Endothelial cell of umbilical vein (primary cell): ENCODE data around the gene FAM222A. TPM values are rescaled to one million over a fixed set of nuclear protein-coding genes. Genes with fewer than 3 reads are reported as not detected.

Experiments used
- BruUV-seq: library from RNA; stranded (reverse); fragments of 400-500 nt; replicated peaks from 2 replicates; lab custom pipeline; 2021; lab: Mats Ljungman, UMichigan
- CTCF ChIA-PET: fragments of 300-600, 350-600 bp; sonication (Branson Sonifier 250); formaldehyde crosslinking; loops from one replicate; lab custom pipeline; 2021; ENCODE audit warnings: antibody characterized with exemption, inconsistent platforms; lab: Charles Lee
- POLR2A ChIA-PET: fragments of 300-600, 350-600 bp; sonication (Branson Sonifier 250); formaldehyde crosslinking; loops from one replicate; lab custom pipeline; 2021; ENCODE audit warnings: antibody characterized with exemption, inconsistent platforms; lab: Charles Lee
- DNase-seq: peaks from one replicate; pipeline ENCODE4 v3.0.0-alpha.2; 2011; ENCODE audit warnings: low read depth, low spot score
- FAIRE-seq: peaks from 2 replicates; lab custom pipeline; 2011; peaks lifted over from hg19 to GRCh38; lab: Jason Lieb, UNC
- H2AFZ ChIP-seq: 2 replicates; pipeline ENCODE4 v1.6.0; 2012; ENCODE audit warnings: low read depth, low read length, control low read depth, inconsistent platforms
- H3K27ac ChIP-seq: 2 replicates; pipeline ENCODE4 v1.5.1; 2011; ENCODE audit warnings: low read depth, mild to moderate bottlenecking, control low read depth, low read length, moderate library complexity; ENCODE audit not compliant: insufficient read depth
- H3K27me3 ChIP-seq, 2 experiments: 2 replicates each; pipeline versions ENCODE4 v1.6.0 to v1.6.1; 2011; ENCODE audit warnings: low read length in 2 of 2, mixed read lengths in 1 of 2; ENCODE audit not compliant: control insufficient read depth in 2 of 2, insufficient read depth in 2 of 2
- H3K36me3 ChIP-seq, 2 experiments: 2 replicates in 1 of 2; 3 replicates in 1 of 2; pipeline ENCODE4 v1.5.1; 2011; ENCODE audit warnings: low read length in 2 of 2, mild to moderate bottlenecking in 1 of 2, moderate library complexity in 1 of 2; ENCODE audit not compliant: control insufficient read depth in 2 of 2, insufficient read depth in 2 of 2; ENCODE audit errors: extremely low read depth in 1 of 2
- H3K4me1 ChIP-seq: 3 replicates; pipeline ENCODE4 v1.5.1; 2011; ENCODE audit warnings: mild to moderate bottlenecking, low read length; ENCODE audit not compliant: control insufficient read depth, insufficient read depth; ENCODE audit errors: extremely low read depth
- H3K4me2 ChIP-seq: 2 replicates; pipeline ENCODE4 v1.6.1; 2011; ENCODE audit warnings: low read length, control low read depth, mixed read lengths; ENCODE audit not compliant: insufficient read depth
- H3K4me3 ChIP-seq, 3 experiments: fragments of 200-600 bp in 1 of 3; sonication (generic), shearing (Covaris generic) in 1 of 3; replicated peaks in 1 of 3; 2 replicates each; pipeline ENCODE4 v1.5.1; 2011 to 2016; ENCODE audit warnings: control low read depth in 3 of 3, low read length in 3 of 3, mild to moderate bottlenecking in 2 of 3, inconsistent platforms in 1 of 3, low read depth in 1 of 3, moderate library complexity in 1 of 3; ENCODE audit not compliant: insufficient read depth in 1 of 3
- H3K79me2 ChIP-seq: 2 replicates; pipeline ENCODE4 v1.6.0; 2012; ENCODE audit warnings: low read length, inconsistent platforms; ENCODE audit not compliant: control insufficient read depth, insufficient read depth
- H3K9ac ChIP-seq: replicated peaks from 2 replicates; pipeline ENCODE3; 2011; ENCODE audit warnings: low read length, control low read depth; ENCODE audit not compliant: insufficient read depth; ENCODE audit errors: extremely low read depth
- H3K9me1 ChIP-seq: replicated peaks from 3 replicates; pipeline ENCODE4 v1.6.0; 2011; ENCODE audit warnings: mild to moderate bottlenecking, low read length; ENCODE audit not compliant: control insufficient read depth, insufficient read depth; ENCODE audit errors: extremely low read depth
- H3K9me3 ChIP-seq: replicated peaks from 2 replicates; pipeline ENCODE4 v1.5.1; 2012; ENCODE audit warnings: low read length, inconsistent platforms; ENCODE audit not compliant: control insufficient read depth, insufficient read depth
- H4K20me1 ChIP-seq: replicated peaks from 2 replicates; pipeline ENCODE3; 2011; ENCODE audit warnings: mild to moderate bottlenecking, low read length; ENCODE audit not compliant: control insufficient read depth, insufficient read depth; ENCODE audit errors: extremely low read depth
- CTCF ChIP-seq, 2 donors: IDR thresholded peaks; 1 replicate in 1 of 2; 2 replicates in 1 of 2; pipeline ENCODE4 v1.5.1; 2011; ENCODE audit warnings: low read length in 2 of 2, mild to moderate bottlenecking in 2 of 2, moderate library complexity in 2 of 2, control low read depth in 1 of 2, inconsistent platforms in 1 of 2, low read depth in 1 of 2; ENCODE audit not compliant: insufficient read depth in 1 of 2; ENCODE audit errors: extremely low read depth in 1 of 2
- EZH2 ChIP-seq: IDR thresholded peaks from 2 replicates; pipeline ENCODE4 v1.6.1; 2012; ENCODE audit warnings: borderline replicate concordance, low read depth, mild to moderate bottlenecking, moderate library complexity, low read length, inconsistent platforms; ENCODE audit not compliant: severe bottlenecking
- FOS ChIP-seq: IDR thresholded peaks from 2 replicates; pipeline ENCODE4 v1.6.1; 2011; ENCODE audit warnings: mild to moderate bottlenecking, low read length, moderate library complexity, borderline replicate concordance; ENCODE audit not compliant: insufficient read depth
- GATA2 ChIP-seq: IDR thresholded peaks from 2 replicates; pipeline ENCODE4 v1.7.0; 2011; ENCODE audit warnings: low read depth, mild to moderate bottlenecking, moderate library complexity, mixed read lengths, low read length; ENCODE audit not compliant: insufficient read length, insufficient read depth
- JUN ChIP-seq: IDR thresholded peaks from 2 replicates; pipeline ENCODE4 v1.6.1; 2011; ENCODE audit warnings: borderline replicate concordance, low read depth; ENCODE audit not compliant: insufficient read length, insufficient read depth
- MAX ChIP-seq: IDR thresholded peaks from 2 replicates; pipeline ENCODE4 v1.6.1; 2011; ENCODE audit not compliant: insufficient read depth, insufficient read length
- MYC ChIP-seq: IDR thresholded peaks from one replicate; pipeline ENCODE4 v1.6.1; 2011; ENCODE audit warnings: mild to moderate bottlenecking, low read depth, low read length
- POLR2A ChIP-seq: IDR thresholded peaks from 2 replicates; pipeline ENCODE4 v1.6.1; 2012; ENCODE audit warnings: low read depth, mild to moderate bottlenecking, control low read depth, low read length
- POLR2AphosphoS5 ChIP-seq: IDR thresholded peaks from 2 replicates; pipeline ENCODE4 v1.6.1; 2012; ENCODE audit warnings: low read depth, mild to moderate bottlenecking, control low read depth, low read length, moderate library complexity; ENCODE audit not compliant: insufficient read depth
- dilution Hi-C: fragments of 300-500 bp; cut with MboI; formaldehyde crosslinking; loops from one replicate; pipeline ENCODE4 v1.15.0; 2019; ENCODE audit warnings: low sequenced_read_pairs; ENCODE audit not compliant: extremely low pct_ligation_motif_present
- intact Hi-C: fragments of 100-400 bp; cut with micrococcal nuclease; formaldehyde crosslinking; loops from one replicate; pipeline ENCODE4 v1.10.0; 2022
- polyA plus RNA-seq, 4 experiments: library from polyadenylated mRNA; depleted of rRNA in 3 of 4; stranded (reverse) in 3 of 4; unstranded in 1 of 4; fragments of >200 nt; gene quantifications; 2 replicates each; pipeline versions ENCODE4 v1.2.1 to v1.2.3, GENCODE V29; 2011 to 2012; ENCODE audit warnings: missing spikeins in 1 of 4
- total RNA-seq: library from RNA; stranded (reverse); gene quantifications from 2 replicates; pipeline ENCODE4 v1.2.3, GENCODE V29; 2021

FAM222A gene
- total and polyA plus RNA-seq, 2 donors (not counting 3 experiments of a cell fraction or from before 2014, with no cell fraction given): 0.62 to 1.7 TPM

GRCh38 chr12:109708939-109709338 is 4.7 kb upstream of the FAM222A start:
- Histone ChIP-seq H2AFZ (no peak overlapping the region), H3K9me1 (no peaks in the 10 kb centered on the region), H3K4me2 (no peak overlapping the region), H3K4me1 (no peaks in the 10 kb centered on the region), H3K27me3 (peaks cover 17 to 21% of the 10 kb centered on the region in 2 experiments), H3K9ac (no peak overlapping the region), H3K9me3 (no peaks in the 10 kb centered on the region), H4K20me1 (no peaks in the 10 kb centered on the region), H3K27ac (no peak overlapping the region), H3K4me3 (no peak overlapping the region), H3K36me3 (no peaks in the 10 kb centered on the region), H3K79me2 (no peaks in the 10 kb centered on the region)
- intact Hi-C loops: no loop called here
- no peak for TF ChIP-seq FOS
- no peak for TF ChIP-seq MAX
- TF ChIP-seq JUN: no peak
- TF ChIP-seq MYC: no peak
- TF ChIP-seq POLR2AphosphoS5: no peak
- no peak for TF ChIP-seq CTCF (IDR thresholded peaks at IDR 0.05; ENCODE audit: extremely low read depth in 1 of 2, insufficient read depth in 1 of 2, low read depth in 1 of 2, low read length in 2 of 2)
- TF ChIP-seq GATA2: no peak
- TF ChIP-seq EZH2: no peak
- TF ChIP-seq POLR2A: no peak
- FAIRE-seq (no peak), DNase-seq (no peak)
- dilution Hi-C loops: no loop called here
- no TSS peak for BruUV-seq
- POLR2A ChIA-PET: no interaction called here
- CTCF ChIA-PET: no interaction called here
